WTC11 (cell line): ENCODE measurements around the gene PPCDC.

Experiments
- TEAD4 ChIP-seq: sonication (generic); formaldehyde crosslinking; IDR thresholded peaks from 2 replicates; pipeline ENCODE4 v1.8.0; 2022; ENCODE audit warnings: mild to moderate bottlenecking, missing genetic modification reagents
- TF ChIP-seq, protein P1 (sequence below): fragments of 200-600 bp; IDR thresholded peaks from 2 replicates; pipeline ENCODE4 v1.8.0; 2022; ENCODE audit warnings: antibody characterized with exemption

GRCh38 chr15:75065851-75066509, 42.6 kb downstream of the PPCDC start:
- no peak for TF ChIP-seq TEAD4 (CRISPR knock-in tag)
- TF ChIP-seq, protein P1, sequence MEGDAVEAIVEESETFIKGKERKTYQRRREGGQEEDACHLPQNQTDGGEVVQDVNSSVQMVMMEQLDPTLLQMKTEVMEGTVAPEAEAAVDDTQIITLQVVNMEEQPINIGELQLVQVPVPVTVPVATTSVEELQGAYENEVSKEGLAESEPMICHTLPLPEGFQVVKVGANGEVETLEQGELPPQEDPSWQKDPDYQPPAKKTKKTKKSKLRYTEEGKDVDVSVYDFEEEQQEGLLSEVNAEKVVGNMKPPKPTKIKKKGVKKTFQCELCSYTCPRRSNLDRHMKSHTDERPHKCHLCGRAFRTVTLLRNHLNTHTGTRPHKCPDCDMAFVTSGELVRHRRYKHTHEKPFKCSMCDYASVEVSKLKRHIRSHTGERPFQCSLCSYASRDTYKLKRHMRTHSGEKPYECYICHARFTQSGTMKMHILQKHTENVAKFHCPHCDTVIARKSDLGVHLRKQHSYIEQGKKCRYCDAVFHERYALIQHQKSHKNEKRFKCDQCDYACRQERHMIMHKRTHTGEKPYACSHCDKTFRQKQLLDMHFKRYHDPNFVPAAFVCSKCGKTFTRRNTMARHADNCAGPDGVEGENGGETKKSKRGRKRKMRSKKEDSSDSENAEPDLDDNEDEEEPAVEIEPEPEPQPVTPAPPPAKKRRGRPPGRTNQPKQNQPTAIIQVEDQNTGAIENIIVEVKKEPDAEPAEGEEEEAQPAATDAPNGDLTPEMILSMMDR = no peak
